B cell (primary cell): Measurements from ENCODE around the gene ZNF324. TPM values are rescaled to one million over a fixed set of nuclear protein-coding genes. Genes with fewer than 3 reads are reported as not detected.

ENCODE experiments used
- ATAC-seq: fragments of 200-7000 bp; cut with Tn5 transposase; one replicate; pipeline ENCODE4 v1.10.0; 2021; ENCODE audit warnings: low read depth, mild to moderate bottlenecking, moderate number of reproducible peaks, moderate library complexity
- CTCF ChIA-PET: fragments of 350-600 bp; sonication (Branson Sonifier 250); formaldehyde crosslinking; loops from one replicate; lab custom pipeline; 2021; ENCODE audit warnings: antibody characterized with exemption, inconsistent platforms; lab: Charles Lee
- POLR2A ChIA-PET: fragments of 350-600 bp; sonication (Branson Sonifier 250); formaldehyde crosslinking; loops from one replicate; lab custom pipeline; 2021; ENCODE audit warnings: antibody characterized with exemption; lab: Charles Lee
- DNase-seq: peaks from one replicate; pipeline ENCODE4 v3.0.0; 2013
- H2AFZ ChIP-seq: 2 replicates; pipeline ENCODE4 v1.6.1; 2012; ENCODE audit warnings: mild to moderate bottlenecking, low read depth, low read length; ENCODE audit not compliant: insufficient read depth, poor library complexity, severe bottlenecking
- H3K27ac ChIP-seq, 2 donors: 1 replicate in 1 of 2; 2 replicates in 1 of 2; pipeline ENCODE4 v1.5.1; 2012 to 2013; ENCODE audit warnings: low read length in 2 of 2, mild to moderate bottlenecking in 2 of 2, moderate library complexity in 1 of 2
- H3K27me3 ChIP-seq, 4 experiments: fragments of 200-600 bp in 1 of 4; sonication (generic) in 1 of 4; replicated peaks in 1 of 4; 1 replicate in 2 of 4; 2 replicates in 2 of 4; pipeline versions ENCODE4 v1.6.1 to v1.7.0; 2013 to 2016; ENCODE audit warnings: low read length in 3 of 4, mild to moderate bottlenecking in 2 of 4, mixed read lengths in 1 of 4, moderate library complexity in 1 of 4; ENCODE audit not compliant: insufficient read depth in 4 of 4, control insufficient read depth in 3 of 4; ENCODE audit errors: control extremely low read depth in 1 of 4
- H3K36me3 ChIP-seq, 2 experiments: replicated peaks in 1 of 2; 1 replicate in 1 of 2; 2 replicates in 1 of 2; pipeline versions ENCODE4 v1.6.1 to v1.7.1; 2013; ENCODE audit warnings: low read length in 1 of 2; ENCODE audit not compliant: insufficient read depth in 2 of 2, control insufficient read depth in 1 of 2; ENCODE audit errors: control extremely low read depth in 1 of 2, extremely low read depth in 1 of 2
- H3K4me1 ChIP-seq, 2 donors: fragments of 200-600 bp in 1 of 2; sonication (generic) in 1 of 2; 1 replicate in 1 of 2; 2 replicates in 1 of 2; pipeline versions ENCODE4 v1.5.1 to v1.6.1; 2013 to 2017; ENCODE audit warnings: low read length in 2 of 2; ENCODE audit not compliant: control insufficient read depth in 2 of 2, insufficient read depth in 2 of 2
- H3K4me2 ChIP-seq: replicated peaks from 2 replicates; pipeline ENCODE3; 2012; ENCODE audit warnings: mild to moderate bottlenecking, low read depth, low read length; ENCODE audit not compliant: poor library complexity, severe bottlenecking
- H3K4me3 ChIP-seq, 5 experiments: fragments of 200-600 bp in 1 of 5; sonication (generic) in 1 of 5; 1 replicate in 3 of 5; 2 replicates in 2 of 5; pipeline versions ENCODE4 v1.5.1 to v1.7.0; 2011 to 2016; ENCODE audit warnings: low read length in 4 of 5, mild to moderate bottlenecking in 4 of 5, low read depth in 2 of 5, control low read depth in 1 of 5, moderate library complexity in 1 of 5; ENCODE audit not compliant: insufficient read depth in 1 of 5; ENCODE audit errors: control extremely low read depth in 1 of 5, extremely low read depth in 1 of 5
- H3K79me2 ChIP-seq: fragments of 200-600 bp; sonication (generic); one replicate; pipeline ENCODE4 v1.6.0; 2016; ENCODE audit warnings: low read length; ENCODE audit not compliant: control insufficient read depth, insufficient read depth
- H3K9ac ChIP-seq: fragments of 200-600 bp; sonication (generic); 2 replicates; pipeline ENCODE4 v1.6.1; 2017; ENCODE audit warnings: mild to moderate bottlenecking, low read length, moderate library complexity
- H3K9me3 ChIP-seq, 3 donors: one replicate each; pipeline versions ENCODE4 v1.6.1 to v1.7.1; 2013; ENCODE audit warnings: low read length in 2 of 3; ENCODE audit not compliant: control insufficient read depth in 2 of 3, insufficient read depth in 1 of 3; ENCODE audit errors: control extremely low read depth in 1 of 3
- H4K20me1 ChIP-seq: 2 replicates; pipeline ENCODE4 v1.6.0; 2012; ENCODE audit warnings: mild to moderate bottlenecking, low read length; ENCODE audit not compliant: insufficient read depth, control insufficient read depth, poor library complexity, severe bottlenecking
- H3K27ac Mint-ChIP-seq: one replicate; pipeline ENCODE4 v1.8.0; 2021; ENCODE audit warnings: mixed read lengths
- H3K27me3 Mint-ChIP-seq: one replicate; pipeline ENCODE4 v1.8.0; 2021; ENCODE audit warnings: mixed read lengths
- H3K4me1 Mint-ChIP-seq: one replicate; pipeline ENCODE4 v1.8.0; 2021; ENCODE audit warnings: mixed read lengths
- H3K4me3 Mint-ChIP-seq: one replicate; pipeline ENCODE4 v1.8.0; 2021; ENCODE audit warnings: mixed read lengths
- H3K9me3 Mint-ChIP-seq: one replicate; pipeline ENCODE4 v1.8.0; 2022; ENCODE audit warnings: mixed read lengths; ENCODE audit not compliant: insufficient read depth
- EZH2 ChIP-seq: IDR thresholded peaks from 2 replicates; pipeline ENCODE4 v1.6.1; 2012; ENCODE audit warnings: borderline replicate concordance, low read depth, mild to moderate bottlenecking, moderate library complexity, low read length; ENCODE audit not compliant: insufficient read depth, poor library complexity, severe bottlenecking
- WGBS: methylation state at CpG from one replicate; pipeline ENCODE4 v1.1.5; 2013; ENCODE audit warnings: missing lambda C conversion rate; ENCODE audit not compliant: insufficient coverage; 5-methylcytosine and 5-hydroxymethylcytosine counted together
- intact Hi-C: fragments of 100-400 bp; cut with micrococcal nuclease; formaldehyde crosslinking; loops from one replicate; pipeline ENCODE4 v1.10.0; 2022
- polyA plus RNA-seq: library from polyadenylated mRNA; depleted of rRNA; stranded (reverse); fragments of >200 nt; gene quantifications from 2 replicates; pipeline ENCODE4 v1.2.3, GENCODE V29; 2012
- total RNA-seq, 2 donors: library from RNA; stranded (reverse); fragments of 120-200 nt in 1 of 2; gene quantifications; 1 replicate in 1 of 2; 2 replicates in 1 of 2; pipeline versions ENCODE4 v1.2.3 to v1.2.4, GENCODE V29; 2013 to 2022
- TF ChIP-seq, protein P1 (sequence below): fragments of 200-600 bp; IDR thresholded peaks from one replicate; pipeline ENCODE4 v1.8.0; 2022; ENCODE audit warnings: antibody characterized with exemption, mild to moderate bottlenecking

Gene ZNF324
- total and polyA plus RNA-seq, 2 donors (not counting 1 experiment from before 2014, with no cell fraction given) = 12.8 to 21.0 TPM

DNA sequence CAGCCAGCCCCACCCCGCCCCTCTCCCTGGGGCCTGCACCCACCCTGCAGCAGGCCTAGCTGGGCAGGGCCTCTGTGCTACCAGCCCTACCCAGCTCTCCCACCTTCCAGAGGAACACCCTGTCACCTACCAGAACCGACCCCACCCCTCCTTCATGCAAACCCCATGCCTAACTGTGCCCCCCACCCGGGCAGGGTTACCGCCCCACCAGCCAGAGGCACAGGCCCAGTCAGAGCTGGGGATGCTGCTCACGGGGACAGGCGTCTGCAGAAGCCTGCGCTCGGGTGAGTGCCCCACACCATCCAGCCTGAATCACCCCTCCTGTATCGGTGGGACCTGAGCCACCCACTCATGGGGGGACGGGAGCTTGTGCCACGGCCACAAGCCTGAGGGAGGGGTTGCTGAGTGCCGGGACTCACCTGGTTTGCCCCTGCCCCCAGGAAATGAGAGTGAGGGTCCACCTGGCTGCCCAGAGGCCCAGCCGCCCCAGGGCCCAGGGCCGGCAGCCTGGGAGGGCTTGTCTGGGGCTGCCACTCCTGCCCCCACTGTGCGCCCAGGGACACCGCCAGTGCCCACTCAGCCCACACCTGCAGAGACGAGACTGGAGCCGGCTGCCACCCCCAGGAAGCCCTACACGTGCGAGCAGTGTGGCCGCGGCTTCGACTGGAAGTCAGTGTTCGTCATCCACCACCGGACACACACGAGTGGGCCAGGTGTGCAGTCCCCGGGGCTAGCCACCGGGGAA, 13.0 kb downstream of the ZNF324 start:
- H3K4me1 Mint-ChIP-seq = peaks cover 18% of the 10 kb centered on the region
- TF ChIP-seq, protein P1, sequence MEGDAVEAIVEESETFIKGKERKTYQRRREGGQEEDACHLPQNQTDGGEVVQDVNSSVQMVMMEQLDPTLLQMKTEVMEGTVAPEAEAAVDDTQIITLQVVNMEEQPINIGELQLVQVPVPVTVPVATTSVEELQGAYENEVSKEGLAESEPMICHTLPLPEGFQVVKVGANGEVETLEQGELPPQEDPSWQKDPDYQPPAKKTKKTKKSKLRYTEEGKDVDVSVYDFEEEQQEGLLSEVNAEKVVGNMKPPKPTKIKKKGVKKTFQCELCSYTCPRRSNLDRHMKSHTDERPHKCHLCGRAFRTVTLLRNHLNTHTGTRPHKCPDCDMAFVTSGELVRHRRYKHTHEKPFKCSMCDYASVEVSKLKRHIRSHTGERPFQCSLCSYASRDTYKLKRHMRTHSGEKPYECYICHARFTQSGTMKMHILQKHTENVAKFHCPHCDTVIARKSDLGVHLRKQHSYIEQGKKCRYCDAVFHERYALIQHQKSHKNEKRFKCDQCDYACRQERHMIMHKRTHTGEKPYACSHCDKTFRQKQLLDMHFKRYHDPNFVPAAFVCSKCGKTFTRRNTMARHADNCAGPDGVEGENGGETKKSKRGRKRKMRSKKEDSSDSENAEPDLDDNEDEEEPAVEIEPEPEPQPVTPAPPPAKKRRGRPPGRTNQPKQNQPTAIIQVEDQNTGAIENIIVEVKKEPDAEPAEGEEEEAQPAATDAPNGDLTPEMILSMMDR = no peak
- no peak for TF ChIP-seq EZH2
- peaks cover 0 to 2% of the 10 kb centered on the region in 2 experiments for H3K36me3 ChIP-seq
- H3K4me2 ChIP-seq = no peak overlapping the region
- no peak overlapping the region for H3K27ac Mint-ChIP-seq
- 91% methylated on average over 24 of the region's 28 CpGs for WGBS
- no peaks in the 10 kb centered on the region for H3K9me3 ChIP-seq
- H3K4me1 ChIP-seq = peaks cover 12 to 16% of the 10 kb centered on the region in 2 donors
- no peak for DNase-seq
- POLR2A ChIA-PET = no interaction called here
- no peak overlapping the region for H3K27ac ChIP-seq
- no peak overlapping the region for H2AFZ ChIP-seq
- H3K4me3 Mint-ChIP-seq = no peak overlapping the region
- H3K4me3 ChIP-seq = no peak overlapping the region
- no peaks in the 10 kb centered on the region for H3K27me3 ChIP-seq
- H3K79me2 ChIP-seq = no peaks in the 10 kb centered on the region
- intact Hi-C loops = loop anchor here (5.0 kb wide), 1 partner anchor 118 kb away; the partner anchor contains the start of gene ZNF497
- no peaks in the 10 kb centered on the region for H4K20me1 ChIP-seq
- CTCF ChIA-PET = no interaction called here
- no peaks in the 10 kb centered on the region for H3K9me3 Mint-ChIP-seq
- ATAC-seq = no peak
- no peaks in the 10 kb centered on the region for H3K27me3 Mint-ChIP-seq
- no peak overlapping the region for H3K9ac ChIP-seq

DNA sequence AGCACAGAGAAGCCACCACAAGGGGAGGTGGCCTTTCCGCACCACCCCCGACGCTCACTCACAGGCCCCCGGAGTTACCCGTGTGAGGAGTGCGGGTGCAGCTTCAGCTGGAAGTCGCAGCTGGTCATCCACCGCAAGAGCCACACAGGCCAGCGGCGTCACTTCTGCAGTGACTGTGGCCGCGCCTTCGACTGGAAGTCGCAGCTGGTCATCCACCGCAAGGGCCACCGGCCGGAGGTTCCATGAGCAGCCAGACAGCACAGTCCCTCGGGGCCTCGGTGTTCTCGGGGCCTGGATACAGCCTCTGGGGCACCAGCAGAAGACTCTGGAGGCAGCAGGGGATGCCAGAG, 13.6 kb downstream of the ZNF324 start:
- ATAC-seq (no peak), DNase-seq (no peak)
- Histone ChIP-seq H2AFZ (no peak overlapping the region), H4K20me1 (no peaks in the 10 kb centered on the region), H3K4me3 (no peak overlapping the region), H3K9me3 (no peaks in the 10 kb centered on the region), H3K27me3 (no peaks in the 10 kb centered on the region), H3K4me2 (no peak overlapping the region), H3K79me2 (no peaks in the 10 kb centered on the region), H3K36me3 (peaks cover 0 to 2% of the 10 kb centered on the region in 2 experiments), H3K4me1 (peaks cover 7 to 11% of the 10 kb centered on the region in 2 donors), H3K27ac (no peak overlapping the region), H3K9ac (no peak overlapping the region)
- intact Hi-C loops = no loop called here
- Mint-ChIP-seq H3K27ac (no peak overlapping the region), H3K4me3 (no peak overlapping the region), H3K27me3 (no peaks in the 10 kb centered on the region), H3K4me1 (peaks cover 13% of the 10 kb centered on the region), H3K9me3 (no peaks in the 10 kb centered on the region)
- 91% methylated on average over 20 of the region's 20 CpGs for WGBS
- TF ChIP-seq EZH2 = no peak
- TF ChIP-seq, protein P1 = no peak
- POLR2A ChIA-PET = no interaction called here
- CTCF ChIA-PET = no interaction called here
